H9 (cell line): Measurements from ENCODE around the gene TMEM45B. TPM values are rescaled to one million over a fixed set of nuclear protein-coding genes. Genes with fewer than 3 reads are reported as not detected.

Source experiments
- DNase-seq: peaks from one replicate; pipeline ENCODE4 v3.0.0-alpha.2; 2017
- H2AFZ ChIP-seq: one replicate; pipeline ENCODE4 v1.6.1; 2013; ENCODE audit warnings: mild to moderate bottlenecking, low read length, control low read depth, moderate library complexity
- H2AK5ac ChIP-seq: 2 replicates; pipeline ENCODE4 v1.6.1; 2013; ENCODE audit warnings: low read length, control low read depth, mixed read lengths; ENCODE audit not compliant: insufficient read length
- H2BK120ac ChIP-seq: one replicate; pipeline ENCODE4 v1.6.1; 2013; ENCODE audit warnings: low read depth, mild to moderate bottlenecking, low read length, control low read depth, inconsistent platforms; ENCODE audit not compliant: poor library complexity, severe bottlenecking
- H2BK12ac ChIP-seq: 2 replicates; pipeline ENCODE4 v1.6.1; 2013; ENCODE audit warnings: low read length, control low read depth, mixed read lengths, low read depth; ENCODE audit not compliant: insufficient read length
- H2BK15ac ChIP-seq: 2 replicates; pipeline ENCODE4 v1.6.1; 2013; ENCODE audit warnings: low read depth, low read length, control low read depth
- H2BK20ac ChIP-seq: one replicate; pipeline ENCODE4 v1.6.1; 2013; ENCODE audit warnings: low read depth, mild to moderate bottlenecking, low read length, control low read depth, inconsistent platforms; ENCODE audit not compliant: poor library complexity, severe bottlenecking
- H2BK5ac ChIP-seq: 2 replicates; pipeline ENCODE4 v1.6.1; 2013; ENCODE audit warnings: low read length, control low read depth, mixed read lengths; ENCODE audit not compliant: insufficient read length
- H3K14ac ChIP-seq: 2 replicates; pipeline ENCODE4 v1.6.1; 2013; ENCODE audit warnings: low read length, control low read depth; ENCODE audit not compliant: insufficient read depth
- H3K18ac ChIP-seq: 2 replicates; pipeline ENCODE4 v1.6.1; 2013; ENCODE audit warnings: low read depth, mild to moderate bottlenecking, mixed read lengths, low read length, control low read depth; ENCODE audit not compliant: insufficient read length
- H3K23ac ChIP-seq: 2 replicates; pipeline ENCODE4 v1.6.1; 2013; ENCODE audit warnings: low read length, control low read depth, mixed read lengths, low read depth; ENCODE audit not compliant: insufficient read length
- H3K23me2 ChIP-seq: 2 replicates; pipeline ENCODE4 v1.6.1; 2013; ENCODE audit warnings: low read depth, mild to moderate bottlenecking, mixed read lengths, low read length, control low read depth; ENCODE audit not compliant: insufficient read length, poor library complexity, severe bottlenecking
- H3K27ac ChIP-seq: 2 replicates; pipeline ENCODE4 v1.5.1; 2013; ENCODE audit warnings: low read length, control low read depth, mixed read lengths, low read depth; ENCODE audit not compliant: insufficient read length
- H3K27me3 ChIP-seq: 2 replicates; pipeline ENCODE4 v1.6.1; 2013; ENCODE audit warnings: low read length, control low read depth, inconsistent platforms; ENCODE audit not compliant: insufficient read depth
- H3K4ac ChIP-seq: 2 replicates; pipeline ENCODE4 v1.6.1; 2013; ENCODE audit warnings: low read depth, mild to moderate bottlenecking, control low read depth, inconsistent platforms, low read length, moderate library complexity
- H3K4me1 ChIP-seq: 2 replicates; pipeline ENCODE4 v1.6.1; 2013; ENCODE audit warnings: low read length, control low read depth, inconsistent platforms; ENCODE audit not compliant: insufficient read depth
- H3K4me2 ChIP-seq: 2 replicates; pipeline ENCODE4 v1.6.1; 2013; ENCODE audit warnings: low read length, control low read depth, mixed read lengths; ENCODE audit not compliant: insufficient read length, insufficient read depth
- H3K56ac ChIP-seq: 2 replicates; pipeline ENCODE4 v1.6.1; 2013; ENCODE audit warnings: low read depth, mild to moderate bottlenecking, mixed read lengths, low read length, control low read depth; ENCODE audit not compliant: insufficient read length
- H3K79me1 ChIP-seq: 2 replicates; pipeline ENCODE4 v1.6.1; 2013; ENCODE audit warnings: low read depth, mild to moderate bottlenecking, moderate library complexity, low read length, control low read depth, inconsistent platforms; ENCODE audit not compliant: insufficient read depth, poor library complexity, severe bottlenecking
- H3K79me2 ChIP-seq: 2 replicates; pipeline ENCODE4 v1.6.1; 2013; ENCODE audit warnings: low read length, control low read depth, inconsistent platforms; ENCODE audit not compliant: insufficient read depth
- H3K9ac ChIP-seq: 2 replicates; pipeline ENCODE4 v1.6.1; 2013; ENCODE audit warnings: low read length, control low read depth, mixed read lengths; ENCODE audit not compliant: insufficient read length; ENCODE audit errors: extremely low read depth
- H3K9me3 ChIP-seq: one replicate; pipeline ENCODE4 v1.6.1; 2013; ENCODE audit warnings: low read depth, low read length, inconsistent platforms; ENCODE audit not compliant: control insufficient read depth
- H3T11ph ChIP-seq: one replicate; pipeline ENCODE4 v1.6.1; 2013; ENCODE audit warnings: mild to moderate bottlenecking, low read length, control low read depth, inconsistent platforms
- H4K20me1 ChIP-seq: one replicate; pipeline ENCODE4 v1.6.1; 2013; ENCODE audit not compliant: control insufficient read depth, insufficient read length, insufficient read depth
- H4K5ac ChIP-seq: 2 replicates; pipeline ENCODE4 v1.6.1; 2013; ENCODE audit warnings: low read depth, mild to moderate bottlenecking, mixed read lengths, low read length, control low read depth; ENCODE audit not compliant: insufficient read length
- H4K8ac ChIP-seq: replicated peaks from 2 replicates; pipeline ENCODE4 v1.6.1; 2013; ENCODE audit warnings: low read length, control low read depth, mixed read lengths, low read depth; ENCODE audit not compliant: insufficient read length
- H4K91ac ChIP-seq: 2 replicates; pipeline ENCODE4 v1.6.1; 2013; ENCODE audit warnings: low read depth, mild to moderate bottlenecking, moderate library complexity, mixed read lengths, low read length, control low read depth; ENCODE audit not compliant: insufficient read length
- H3K27ac Mint-ChIP-seq, 3 experiments: 2 replicates in 2 of 3; 3 replicates in 1 of 3; pipeline ENCODE4 v1.8.0; 2020 to 2021; ENCODE audit warnings: mixed read lengths in 3 of 3, mild to moderate bottlenecking in 1 of 3, moderate library complexity in 1 of 3
- H3K27me3 Mint-ChIP-seq: 2 replicates; pipeline ENCODE4 v1.8.0; 2021; ENCODE audit warnings: low read depth, mild to moderate bottlenecking, moderate library complexity, mixed read lengths
- H3K36me3 Mint-ChIP-seq, 3 experiments: 2 replicates in 2 of 3; 3 replicates in 1 of 3; pipeline ENCODE4 v1.8.0; 2020 to 2021; ENCODE audit warnings: low read depth in 3 of 3, mixed read lengths in 3 of 3; ENCODE audit not compliant: insufficient read depth in 1 of 3
- H3K4me1 Mint-ChIP-seq, 2 experiments: 2 replicates each; pipeline ENCODE4 v1.8.0; 2020; ENCODE audit warnings: mixed read lengths in 2 of 2
- H3K4me3 Mint-ChIP-seq, 2 experiments: 2 replicates in 1 of 2; 3 replicates in 1 of 2; pipeline ENCODE4 v1.8.0; 2020 to 2021; ENCODE audit warnings: mild to moderate bottlenecking in 2 of 2, mixed read lengths in 2 of 2, moderate library complexity in 1 of 2
- H3K9me3 Mint-ChIP-seq, 2 experiments: 2 replicates in 1 of 2; 3 replicates in 1 of 2; pipeline ENCODE4 v1.8.0; 2020; ENCODE audit warnings: mild to moderate bottlenecking in 2 of 2, mixed read lengths in 2 of 2, moderate library complexity in 1 of 2
- WGBS: extraction: QIAGEN DNeasy Blood & Tissue Kit; methylation state at CpG from one replicate; pipeline ENCODE4 v1.1.7; 2013; ENCODE audit warnings: missing lambda C conversion rate, low lambda C conversion rate, mixed read lengths; ENCODE audit not compliant: insufficient read length; ENCODE audit errors: extremely low coverage; 5-methylcytosine and 5-hydroxymethylcytosine counted together
- total RNA-seq: library from RNA; stranded (reverse); gene quantifications from 2 replicates; pipeline ENCODE4 v1.2.1, GENCODE V29; 2021
- TF ChIP-seq, protein P1 (sequence below): fragments of 200-600 bp; sonication (generic); conservative IDR thresholded peaks from 3 replicates; pipeline ENCODE4 v1.8.0; 2021; ENCODE audit warnings: antibody characterized with exemption, mild to moderate bottlenecking

Gene TMEM45B
- total RNA-seq, 1 experiment from 2014 or later: 0.70 TPM

DNA sequence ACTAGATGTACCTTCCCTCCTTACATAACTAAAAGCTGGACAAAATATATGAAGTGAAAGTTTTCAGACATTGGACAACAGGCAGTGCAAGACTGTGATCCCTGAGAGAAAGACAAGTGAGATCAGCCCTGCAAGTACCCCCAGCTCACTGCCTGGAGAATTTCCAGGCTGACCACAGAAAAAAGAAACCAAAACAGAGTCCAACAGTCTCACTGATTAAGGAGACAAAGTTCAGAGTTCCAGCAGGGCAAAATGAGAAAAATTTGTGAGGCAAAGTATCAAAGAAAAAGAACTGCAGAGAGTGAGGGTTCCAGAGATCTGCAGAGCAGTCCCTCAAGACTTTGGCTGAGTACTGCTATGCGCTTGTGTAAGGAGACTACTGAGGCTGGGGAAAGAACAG, 47.3 kb upstream of the TMEM45B start:
- no peak for DNase-seq
- Histone ChIP-seq H2BK5ac (no peak overlapping the region), H3K23me2 (no peaks in the 10 kb centered on the region), H2AK5ac (no peak overlapping the region), H4K8ac (no peak overlapping the region), H2BK12ac (no peak overlapping the region), H3K79me2 (no peaks in the 10 kb centered on the region), H3K4me1 (no peaks in the 10 kb centered on the region), H4K20me1 (no peaks in the 10 kb centered on the region), H4K91ac (no peak overlapping the region), H3K4ac (no peak overlapping the region), H3K27me3 (no peaks in the 10 kb centered on the region), H2BK20ac (no peak overlapping the region), H2BK120ac (no peak overlapping the region), H2BK15ac (no peak overlapping the region), H3K23ac (no peak overlapping the region), H3K79me1 (no peaks in the 10 kb centered on the region), H3K27ac (no peak overlapping the region), H3K9me3 (no peaks in the 10 kb centered on the region), H4K5ac (no peak overlapping the region), H3K14ac (no peak overlapping the region), H3K56ac (no peak overlapping the region), H2AFZ (no peak overlapping the region), H3K9ac (no peak overlapping the region), H3T11ph (no peak overlapping the region), H3K18ac (no peak overlapping the region), H3K4me2 (no peak overlapping the region)
- TF ChIP-seq, protein P1, sequence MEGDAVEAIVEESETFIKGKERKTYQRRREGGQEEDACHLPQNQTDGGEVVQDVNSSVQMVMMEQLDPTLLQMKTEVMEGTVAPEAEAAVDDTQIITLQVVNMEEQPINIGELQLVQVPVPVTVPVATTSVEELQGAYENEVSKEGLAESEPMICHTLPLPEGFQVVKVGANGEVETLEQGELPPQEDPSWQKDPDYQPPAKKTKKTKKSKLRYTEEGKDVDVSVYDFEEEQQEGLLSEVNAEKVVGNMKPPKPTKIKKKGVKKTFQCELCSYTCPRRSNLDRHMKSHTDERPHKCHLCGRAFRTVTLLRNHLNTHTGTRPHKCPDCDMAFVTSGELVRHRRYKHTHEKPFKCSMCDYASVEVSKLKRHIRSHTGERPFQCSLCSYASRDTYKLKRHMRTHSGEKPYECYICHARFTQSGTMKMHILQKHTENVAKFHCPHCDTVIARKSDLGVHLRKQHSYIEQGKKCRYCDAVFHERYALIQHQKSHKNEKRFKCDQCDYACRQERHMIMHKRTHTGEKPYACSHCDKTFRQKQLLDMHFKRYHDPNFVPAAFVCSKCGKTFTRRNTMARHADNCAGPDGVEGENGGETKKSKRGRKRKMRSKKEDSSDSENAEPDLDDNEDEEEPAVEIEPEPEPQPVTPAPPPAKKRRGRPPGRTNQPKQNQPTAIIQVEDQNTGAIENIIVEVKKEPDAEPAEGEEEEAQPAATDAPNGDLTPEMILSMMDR: no peak
- no CpG with 5 or more reads among the region's 1 CpG for WGBS
- Mint-ChIP-seq H3K27ac (no peak overlapping the region), H3K4me1 (peaks cover 9 to 13% of the 10 kb centered on the region in 2 experiments), H3K27me3 (no peaks in the 10 kb centered on the region; the same call in 1 of the 2 replicates), H3K9me3 (peaks cover 1 to 4% of the 10 kb centered on the region in 2 experiments; a peak in 2 of 5 replicates), H3K4me3 (no peak overlapping the region), H3K36me3 (no peaks in the 10 kb centered on the region; a peak in 1 of 7 replicates)
